Measurements from ENCODE around the gene TEP1. TPM values are rescaled to one million over a fixed set of nuclear protein-coding genes. Genes with fewer than 3 reads are reported as not detected.

Gene TEP1
- polyA plus RNA-seq, 1 donor from 2014 or later, result 5.2 TPM

DNA sequence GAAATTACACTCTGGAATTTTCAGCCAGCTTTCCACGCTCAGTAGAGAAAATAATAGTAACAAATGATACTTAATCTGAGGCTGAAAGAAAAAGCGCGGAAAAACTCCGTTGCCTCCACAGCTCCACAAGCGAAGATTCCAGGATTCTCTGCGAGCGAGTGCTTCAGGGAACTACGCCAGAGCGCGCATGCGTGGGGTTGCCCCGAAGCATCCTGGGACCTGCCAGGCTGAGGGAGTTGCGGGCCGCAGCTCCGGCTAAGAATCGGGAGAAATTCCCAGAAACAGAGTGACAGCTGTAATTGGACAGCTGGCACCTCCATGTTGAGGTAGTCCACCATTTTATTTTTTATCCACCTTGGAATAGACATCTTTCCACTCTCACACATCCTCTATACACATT, 95.6 kb downstream of the TEP1 start:
- no peak overlapping the region for H3K4me3 ChIP-seq (ENCODE audit: low read length)
- H3K79me2 ChIP-seq (replicated peaks; ENCODE audit: insufficient read depth, low read length), result no peaks in the 10 kb centered on the region
- no peak overlapping the region for H3K9ac ChIP-seq (ENCODE audit: low read length)
- no peaks in the 10 kb centered on the region for H3K9me3 ChIP-seq (ENCODE audit: low read length)
- no peaks in the 10 kb centered on the region for H4K20me1 ChIP-seq (ENCODE audit: insufficient read depth)
- H3K27me3 ChIP-seq (ENCODE audit: insufficient read depth, low read depth, low read length), result no peaks in the 10 kb centered on the region
- no peak overlapping the region for H3K27ac ChIP-seq (ENCODE audit: low read length)
- TF ChIP-seq MXI1 (conservative IDR thresholded peaks at IDR 0.05; ENCODE audit: poor library complexity, severe bottlenecking) (no peak), EP300 (conservative IDR thresholded peaks at IDR 0.05; ENCODE audit: poor library complexity, severe bottlenecking) (no peak), CTCF (IDR thresholded peaks at IDR 0.05; ENCODE audit: poor library complexity, severe bottlenecking) (no peak), TAF1 (IDR thresholded peaks at IDR 0.05; ENCODE audit: low read depth) (no peak)
- H3F3A ChIP-seq (ENCODE audit: insufficient read depth, low read length, poor library complexity, severe bottlenecking), result no peaks in the 10 kb centered on the region
- no peak overlapping the region for H3K4me2 ChIP-seq (ENCODE audit: low read length)
- H3K36me3 ChIP-seq (ENCODE audit: insufficient read depth, low read length), result no peaks in the 10 kb centered on the region
- no peak overlapping the region for H2AFZ ChIP-seq (ENCODE audit: low read depth, low read length)
- no peaks in the 10 kb centered on the region for H3K9me2 ChIP-seq (ENCODE audit: insufficient read depth, low read length)

Small RNA genes lying within 50 kb of the gene (small RNA-seq; reads per million reads assigned to genes)
- gene RNA5SP382, result 0.07 to 1.3 (median 0.68) reads per million in 3 experiments
- gene SNORA79B, result 6.8 to 19.2 (median 7.9) reads per million in 3 experiments
- gene SNORD126, result 47.4 to 56.2 (median 47.9) reads per million in 3 experiments

Other genes starting within 250 kb of the TEP1 start
- not detected in 2 replicates for gene OR11G2, start 222.6 kb downstream of the TEP1 start, polyA plus RNA-seq
- gene OR11H6, start 189.8 kb downstream of the TEP1 start, polyA plus RNA-seq, result not detected in 2 replicates
- gene OR11H7, start 184.5 kb downstream of the TEP1 start, polyA plus RNA-seq, result not detected in 2 replicates
- not detected in 2 replicates for gene OR11H4, start 174.2 kb downstream of the TEP1 start, polyA plus RNA-seq
- 40.5 and 53.5 TPM in 2 replicates for gene TTC5, start 107.5 kb downstream of the TEP1 start, polyA plus RNA-seq
- 67.2 and 83.8 TPM in 2 replicates for gene CCNB1IP1, start 80.2 kb downstream of the TEP1 start, polyA plus RNA-seq
- gene PARP2, start 69.9 kb downstream of the TEP1 start, polyA plus RNA-seq, result 71.5 and 78.7 TPM in 2 replicates
- not detected in 2 replicates for gene KLHL33, start 22.7 kb upstream of the TEP1 start, polyA plus RNA-seq
- gene OSGEP, start 41.3 kb upstream of the TEP1 start, polyA plus RNA-seq, result 248 and 264 TPM in 2 replicates
- 44.5 and 50.7 TPM in 2 replicates for gene APEX1, start 41.7 kb upstream of the TEP1 start, polyA plus RNA-seq
- 77.2 and 85.3 TPM in 2 replicates for gene PIP4P1, start 47.9 kb upstream of the TEP1 start, polyA plus RNA-seq
- gene PNP, start 55.9 kb upstream of the TEP1 start, polyA plus RNA-seq, result 12.3 and 12.6 TPM in 2 replicates
- gene RNASE10, start 92.0 kb upstream of the TEP1 start, polyA plus RNA-seq, result not detected in 2 replicates
- gene RNASE9, start 147.5 kb upstream of the TEP1 start, polyA plus RNA-seq, result not detected in 2 replicates
- gene RNASE11, start 174.5 kb upstream of the TEP1 start, polyA plus RNA-seq, result not detected in 2 replicates
- not detected in 2 replicates for gene RNASE12, start 177.9 kb upstream of the TEP1 start, polyA plus RNA-seq
- gene OR6S1, start 228.2 kb upstream of the TEP1 start, polyA plus RNA-seq, result not detected in 2 replicates

Data from neural cell (in vitro differentiated cells).